ENCODE results near the gene ZNF337. TPM values are rescaled to one million over a fixed set of nuclear protein-coding genes. Genes with fewer than 3 reads are reported as not detected.
A peak's percentile ranks its signal among the peaks of the same experiment; 100 is the strongest.

Gene ZNF337
- total and polyA plus RNA-seq, 2 of the 13 experiments (the other 11 are each of a cell fraction or from before 2014, with no cell fraction given): 17.0 to 19.6 TPM

DNA sequence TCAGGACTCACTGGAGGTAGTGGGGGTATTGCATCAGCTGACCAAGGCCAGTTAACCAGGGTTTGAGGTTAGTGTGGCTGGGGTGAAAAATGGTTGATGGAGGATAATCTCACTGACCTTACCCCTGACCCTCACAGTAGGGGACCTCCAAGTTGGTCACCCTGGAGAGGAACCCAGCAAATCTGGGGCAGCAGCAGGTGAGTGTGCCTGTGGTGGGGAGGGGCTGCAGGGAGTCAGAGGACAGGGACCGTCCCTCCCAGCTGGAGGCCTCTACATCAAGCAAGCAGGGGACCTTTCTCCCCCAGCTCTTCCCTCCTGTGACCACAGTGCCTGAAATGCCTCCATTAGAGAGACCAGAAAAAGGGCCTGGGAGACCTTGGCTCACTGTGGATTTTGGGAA lies 49.1 kb upstream of the ZNF337 start:
- H3K9me3 ChIP-seq (ENCODE audit: low read length): no peaks in the 10 kb centered on the region
- H2AFZ ChIP-seq (ENCODE audit: low read length): no peak overlapping the region
- H3K27me3 ChIP-seq (ENCODE audit: control insufficient read depth in 1 of 2, insufficient read depth in 2 of 2, low read length in 2 of 2): no peaks in the 10 kb centered on the region; a peak in 1 of 5 replicates
- ATAC-seq (no peak), DNase-seq (ENCODE audit: low spot score) (no peak), FAIRE-seq (no peak)
- peaks cover 11% of the 10 kb centered on the region for H3K4me1 ChIP-seq (ENCODE audit: insufficient read depth, low read length)
- 100% methylated on average over 1 of the region's 1 CpG for WGBS (ENCODE audit: low lambda C conversion rate)
- no TSS peak for BruUV-seq (replicated peaks)
- ChIA-PET CTCF (ENCODE audit: low intra/inter-chr PET ratio, low total read pairs) (no interaction called here), POLR2A (no interaction called here)
- no peaks in the 10 kb centered on the region for H3K79me2 ChIP-seq (ENCODE audit: insufficient read depth, low read length)
- in situ Hi-C loops (cut with HindIII; ENCODE audit: extremely low pct_ligation_motif_present, low pct_unique_long_range_greater_than_20kb) (no loop called here), intact Hi-C loops (cut with micrococcal nuclease; ENCODE audit: unreplicated experiment) (no loop called here)
- H3K4me2 ChIP-seq (ENCODE audit: low read depth, low read length): no peak overlapping the region
- H3K4me3 ChIP-seq (replicated peaks in 1 of 3; ENCODE audit: insufficient read depth in 1 of 3, low read depth in 2 of 3, low read length in 3 of 3): no peak overlapping the region
- TF ChIP-seq NRL (CRISPR knock-in tag; IDR thresholded peaks at IDR 0.05; ENCODE audit: borderline replicate concordance) (no peak), ZKSCAN8 (CRISPR knock-in tag; IDR thresholded peaks at IDR 0.05; ENCODE audit: borderline replicate concordance) (no peak), STAG1 (CRISPR knock-in tag; IDR thresholded peaks at IDR 0.05) (no peak), ZNF543 (CRISPR knock-in tag; IDR thresholded peaks at IDR 0.05) (no peak)
- TF ChIP-seq, protein P1, sequence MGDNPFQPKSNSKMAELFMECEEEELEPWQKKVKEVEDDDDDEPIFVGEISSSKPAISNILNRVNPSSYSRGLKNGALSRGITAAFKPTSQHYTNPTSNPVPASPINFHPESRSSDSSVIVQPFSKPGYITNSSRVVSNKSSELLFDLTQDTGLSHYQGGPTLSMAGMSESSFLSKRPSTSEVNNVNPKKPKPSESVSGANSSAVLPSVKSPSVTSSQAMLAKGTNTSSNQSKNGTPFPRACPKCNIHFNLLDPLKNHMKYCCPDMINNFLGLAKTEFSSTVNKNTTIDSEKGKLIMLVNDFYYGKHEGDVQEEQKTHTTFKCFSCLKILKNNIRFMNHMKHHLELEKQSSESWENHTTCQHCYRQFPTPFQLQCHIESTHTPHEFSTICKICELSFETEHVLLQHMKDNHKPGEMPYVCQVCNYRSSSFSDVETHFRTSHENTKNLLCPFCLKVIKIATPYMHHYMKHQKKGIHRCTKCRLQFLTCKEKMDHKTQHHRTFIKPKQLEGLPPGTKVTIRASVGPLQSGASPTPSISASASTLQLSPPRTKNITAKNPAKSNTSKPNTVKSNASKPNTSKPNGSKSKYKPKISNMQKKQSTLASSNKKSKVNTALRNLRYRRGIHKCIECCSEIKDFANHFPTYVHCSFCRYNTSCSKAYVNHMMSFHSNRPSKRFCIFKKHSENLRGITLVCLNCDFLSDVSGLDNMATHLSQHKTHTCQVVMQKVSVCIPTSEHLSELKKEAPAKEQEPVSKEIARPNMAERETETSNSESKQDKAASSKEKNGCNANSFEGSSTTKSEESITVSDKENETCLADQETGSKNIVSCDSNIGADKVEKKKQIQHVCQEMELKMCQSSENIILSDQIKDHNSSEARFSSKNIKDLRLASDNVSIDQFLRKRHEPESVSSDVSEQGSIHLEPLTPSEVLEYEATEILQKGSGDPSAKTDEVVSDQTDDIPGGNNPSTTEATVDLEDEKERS (CRISPR knock-in tag; IDR thresholded peaks at IDR 0.05): no peak
- TF ChIP-seq, protein P2, sequence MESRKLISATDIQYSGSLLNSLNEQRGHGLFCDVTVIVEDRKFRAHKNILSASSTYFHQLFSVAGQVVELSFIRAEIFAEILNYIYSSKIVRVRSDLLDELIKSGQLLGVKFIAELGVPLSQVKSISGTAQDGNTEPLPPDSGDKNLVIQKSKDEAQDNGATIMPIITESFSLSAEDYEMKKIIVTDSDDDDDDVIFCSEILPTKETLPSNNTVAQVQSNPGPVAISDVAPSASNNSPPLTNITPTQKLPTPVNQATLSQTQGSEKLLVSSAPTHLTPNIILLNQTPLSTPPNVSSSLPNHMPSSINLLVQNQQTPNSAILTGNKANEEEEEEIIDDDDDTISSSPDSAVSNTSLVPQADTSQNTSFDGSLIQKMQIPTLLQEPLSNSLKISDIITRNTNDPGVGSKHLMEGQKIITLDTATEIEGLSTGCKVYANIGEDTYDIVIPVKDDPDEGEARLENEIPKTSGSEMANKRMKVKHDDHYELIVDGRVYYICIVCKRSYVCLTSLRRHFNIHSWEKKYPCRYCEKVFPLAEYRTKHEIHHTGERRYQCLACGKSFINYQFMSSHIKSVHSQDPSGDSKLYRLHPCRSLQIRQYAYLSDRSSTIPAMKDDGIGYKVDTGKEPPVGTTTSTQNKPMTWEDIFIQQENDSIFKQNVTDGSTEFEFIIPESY (CRISPR knock-in tag; IDR thresholded peaks at IDR 0.05): no peak
- TF ChIP-seq, protein P3, sequence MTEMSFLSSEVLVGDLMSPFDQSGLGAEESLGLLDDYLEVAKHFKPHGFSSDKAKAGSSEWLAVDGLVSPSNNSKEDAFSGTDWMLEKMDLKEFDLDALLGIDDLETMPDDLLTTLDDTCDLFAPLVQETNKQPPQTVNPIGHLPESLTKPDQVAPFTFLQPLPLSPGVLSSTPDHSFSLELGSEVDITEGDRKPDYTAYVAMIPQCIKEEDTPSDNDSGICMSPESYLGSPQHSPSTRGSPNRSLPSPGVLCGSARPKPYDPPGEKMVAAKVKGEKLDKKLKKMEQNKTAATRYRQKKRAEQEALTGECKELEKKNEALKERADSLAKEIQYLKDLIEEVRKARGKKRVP (CRISPR knock-in tag; IDR thresholded peaks at IDR 0.05): peak in 1 of 2 experiments; percentile 32; a peak in 1 of 4 replicates
- no peak overlapping the region for H3K27ac ChIP-seq (ENCODE audit: extremely low read length, insufficient read depth, low read length)
- no peaks in the 10 kb centered on the region for H4K20me1 ChIP-seq (ENCODE audit: insufficient read depth, low read length)
- no peak overlapping the region for H3K9ac ChIP-seq (ENCODE audit: insufficient read depth, low read depth, low read length)
- H3K36me3 ChIP-seq (replicated peaks in 1 of 2; ENCODE audit: control insufficient read depth in 1 of 2, insufficient read depth in 2 of 2, low read length in 2 of 2): no peaks in the 10 kb centered on the region
